ENCODE data around the gene TTC29. TPM values are rescaled to one million over a fixed set of nuclear protein-coding genes. Genes with fewer than 3 reads are reported as not detected.

The TTC29 gene
- total RNA-seq, 1 donor from 2014 or later = not detected

DNA sequence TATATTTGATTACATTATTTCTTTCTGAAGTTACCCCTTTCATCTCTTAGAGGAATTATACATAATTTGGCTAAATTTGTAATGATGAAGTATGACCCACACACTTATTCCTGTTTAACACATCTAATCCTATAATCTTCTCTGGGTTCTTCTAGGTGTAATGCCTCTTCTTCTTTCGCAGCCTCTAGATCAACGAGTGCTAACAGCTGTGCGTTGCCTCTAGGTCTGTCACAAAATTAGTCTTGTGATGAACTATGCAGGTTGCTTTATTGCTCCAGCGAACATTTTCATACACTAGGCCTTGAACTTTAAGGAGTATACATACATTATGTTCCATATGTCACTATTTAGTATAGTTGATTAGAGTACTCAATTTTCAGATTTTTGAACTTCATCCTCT lies 89.9 kb downstream of the TTC29 start:
- Histone ChIP-seq H3K4me3 (ENCODE audit: low read depth, low read length) (no peak overlapping the region), H3K36me3 (ENCODE audit: control insufficient read depth, insufficient read depth, low read length) (no peaks in the 10 kb centered on the region), H3K27me3 (ENCODE audit: control insufficient read depth, insufficient read depth, low read length) (no peaks in the 10 kb centered on the region)
- TF ChIP-seq, protein P1, sequence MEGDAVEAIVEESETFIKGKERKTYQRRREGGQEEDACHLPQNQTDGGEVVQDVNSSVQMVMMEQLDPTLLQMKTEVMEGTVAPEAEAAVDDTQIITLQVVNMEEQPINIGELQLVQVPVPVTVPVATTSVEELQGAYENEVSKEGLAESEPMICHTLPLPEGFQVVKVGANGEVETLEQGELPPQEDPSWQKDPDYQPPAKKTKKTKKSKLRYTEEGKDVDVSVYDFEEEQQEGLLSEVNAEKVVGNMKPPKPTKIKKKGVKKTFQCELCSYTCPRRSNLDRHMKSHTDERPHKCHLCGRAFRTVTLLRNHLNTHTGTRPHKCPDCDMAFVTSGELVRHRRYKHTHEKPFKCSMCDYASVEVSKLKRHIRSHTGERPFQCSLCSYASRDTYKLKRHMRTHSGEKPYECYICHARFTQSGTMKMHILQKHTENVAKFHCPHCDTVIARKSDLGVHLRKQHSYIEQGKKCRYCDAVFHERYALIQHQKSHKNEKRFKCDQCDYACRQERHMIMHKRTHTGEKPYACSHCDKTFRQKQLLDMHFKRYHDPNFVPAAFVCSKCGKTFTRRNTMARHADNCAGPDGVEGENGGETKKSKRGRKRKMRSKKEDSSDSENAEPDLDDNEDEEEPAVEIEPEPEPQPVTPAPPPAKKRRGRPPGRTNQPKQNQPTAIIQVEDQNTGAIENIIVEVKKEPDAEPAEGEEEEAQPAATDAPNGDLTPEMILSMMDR (IDR thresholded peaks at IDR 0.05; ENCODE audit: insufficient read depth, low read length, severe bottlenecking) = no peak
- DNase-seq (ENCODE audit: low read depth) (no peak), FAIRE-seq (no peak)

DNA sequence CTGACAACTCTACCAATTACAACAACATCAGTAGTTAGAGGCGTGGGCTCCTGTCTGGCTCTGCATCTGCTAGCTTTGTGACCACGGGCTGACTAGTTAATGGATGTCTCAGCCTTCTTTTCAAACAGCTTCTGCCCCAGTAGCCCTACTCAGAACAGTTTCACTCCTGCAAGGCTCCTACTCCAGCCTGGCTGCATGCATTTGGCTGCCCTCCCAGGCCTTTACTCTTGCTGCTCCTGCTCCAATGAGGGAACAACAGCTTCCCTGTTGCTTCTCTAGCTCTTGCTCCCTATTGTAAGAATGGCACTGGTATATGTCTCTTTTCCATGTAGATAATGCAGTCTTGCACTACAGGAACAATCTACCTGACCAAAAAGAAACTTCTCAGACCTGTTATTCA lies 93.3 kb downstream of the TTC29 start:
- FAIRE-seq = no peak
- DNase-seq (ENCODE audit: low read depth) = no peak
- H3K4me3 ChIP-seq (ENCODE audit: low read depth, low read length) = no peak overlapping the region
- TF ChIP-seq, protein P1 (IDR thresholded peaks at IDR 0.05; ENCODE audit: insufficient read depth, low read length, severe bottlenecking) = no peak
- H3K36me3 ChIP-seq (ENCODE audit: control insufficient read depth, insufficient read depth, low read length) = no peaks in the 10 kb centered on the region
- no peaks in the 10 kb centered on the region for H3K27me3 ChIP-seq (ENCODE audit: control insufficient read depth, insufficient read depth, low read length)

DNA sequence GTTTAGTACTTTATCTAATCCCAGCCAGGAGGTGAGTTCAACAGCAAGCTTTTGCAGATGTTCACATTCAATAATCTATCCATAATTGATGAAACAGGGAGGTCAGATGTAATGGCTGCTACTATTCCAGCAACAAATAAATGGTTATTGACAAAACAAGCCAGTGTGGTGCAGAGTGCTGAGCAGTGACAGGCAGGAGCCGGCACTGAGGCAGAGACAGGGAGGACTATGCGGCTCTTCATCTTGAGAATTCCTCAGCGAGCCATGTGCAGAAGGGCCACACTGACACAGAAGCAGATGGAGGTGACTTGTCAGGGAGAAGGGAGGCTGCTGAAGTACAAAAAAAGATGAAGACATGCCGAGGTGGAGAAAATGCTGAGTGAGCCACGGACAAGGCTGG lies 98.3 kb downstream of the TTC29 start:
- TF ChIP-seq, protein P1 (IDR thresholded peaks at IDR 0.05; ENCODE audit: insufficient read depth, low read length, severe bottlenecking) = no peak
- no peak for FAIRE-seq
- H3K36me3 ChIP-seq (ENCODE audit: control insufficient read depth, insufficient read depth, low read length) = no peaks in the 10 kb centered on the region
- DNase-seq (ENCODE audit: low read depth) = no peak
- no peaks in the 10 kb centered on the region for H3K27me3 ChIP-seq (ENCODE audit: control insufficient read depth, insufficient read depth, low read length)
- no peak overlapping the region for H3K4me3 ChIP-seq (ENCODE audit: low read depth, low read length)

DNA sequence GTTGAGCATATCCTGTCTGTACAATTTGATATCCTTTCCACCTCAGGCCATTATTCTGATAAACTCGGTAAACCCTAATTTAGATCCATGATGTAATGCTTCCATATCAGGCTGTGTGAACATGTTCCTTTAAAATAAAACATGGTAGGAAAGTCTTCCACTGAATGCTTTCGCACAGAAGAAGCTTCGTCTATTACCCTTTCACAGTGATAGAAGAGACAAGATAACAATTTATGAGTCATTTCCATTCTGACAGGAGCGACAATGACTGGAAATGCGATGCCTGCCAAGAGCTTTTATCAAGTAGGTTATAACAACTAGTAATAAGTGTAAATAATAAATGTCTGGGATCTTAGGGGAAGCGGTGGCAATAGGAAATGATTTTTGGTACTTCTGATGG lies 98.8 kb downstream of the TTC29 start:
- no peaks in the 10 kb centered on the region for H3K27me3 ChIP-seq (ENCODE audit: control insufficient read depth, insufficient read depth, low read length)
- TF ChIP-seq, protein P1 (IDR thresholded peaks at IDR 0.05; ENCODE audit: insufficient read depth, low read length, severe bottlenecking) = no peak
- no peak overlapping the region for H3K4me3 ChIP-seq (ENCODE audit: low read depth, low read length)
- FAIRE-seq = no peak
- no peaks in the 10 kb centered on the region for H3K36me3 ChIP-seq (ENCODE audit: control insufficient read depth, insufficient read depth, low read length)
- no peak for DNase-seq (ENCODE audit: low read depth)

DNA sequence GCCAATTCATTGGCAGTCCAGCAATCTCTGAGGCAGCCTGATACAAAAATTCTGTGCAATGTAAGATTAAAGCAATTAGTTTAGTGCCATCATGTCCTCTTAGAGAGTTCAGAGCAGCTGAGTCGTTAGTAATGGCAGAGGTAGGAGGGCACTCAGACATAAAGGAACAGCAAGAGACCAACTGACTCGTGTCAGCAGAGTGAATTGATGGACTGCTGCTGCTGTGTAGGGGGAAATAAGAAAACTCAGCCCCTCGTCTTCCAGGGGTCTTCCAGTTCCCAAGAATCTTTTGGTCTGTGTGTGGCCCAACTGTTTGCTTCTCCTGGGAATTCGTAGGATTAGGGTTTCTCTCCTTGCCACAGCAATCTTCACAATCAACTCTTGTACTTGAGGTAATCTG lies 100.9 kb downstream of the TTC29 start:
- FAIRE-seq = no peak
- TF ChIP-seq, protein P1 (IDR thresholded peaks at IDR 0.05; ENCODE audit: insufficient read depth, low read length, severe bottlenecking) = no peak
- Histone ChIP-seq H3K36me3 (ENCODE audit: control insufficient read depth, insufficient read depth, low read length) (no peaks in the 10 kb centered on the region), H3K27me3 (ENCODE audit: control insufficient read depth, insufficient read depth, low read length) (no peaks in the 10 kb centered on the region), H3K4me3 (ENCODE audit: low read depth, low read length) (no peak overlapping the region)
- DNase-seq (ENCODE audit: low read depth) = no peak

DNA sequence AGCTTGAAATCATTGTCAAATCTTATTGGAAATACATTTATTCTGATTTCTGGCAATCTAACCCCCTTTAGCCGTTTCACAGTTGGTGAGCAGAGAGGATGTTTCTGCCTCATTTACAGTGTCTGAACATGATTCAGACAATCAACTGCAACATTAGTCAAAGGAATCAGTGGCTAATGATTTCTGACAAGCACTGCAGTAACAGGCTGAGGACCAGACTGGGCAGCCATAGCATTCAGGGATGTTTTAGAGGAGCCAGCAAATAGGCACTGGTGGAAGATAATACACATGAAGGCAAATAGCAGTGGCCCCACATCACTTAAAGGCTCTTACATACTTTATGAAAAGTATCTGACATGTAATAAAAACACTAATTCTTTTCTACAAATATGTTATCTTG lies 102.8 kb downstream of the TTC29 start:
- FAIRE-seq (no peak), DNase-seq (ENCODE audit: low read depth) (no peak)
- Histone ChIP-seq H3K36me3 (ENCODE audit: control insufficient read depth, insufficient read depth, low read length) (no peaks in the 10 kb centered on the region), H3K27me3 (ENCODE audit: control insufficient read depth, insufficient read depth, low read length) (no peaks in the 10 kb centered on the region), H3K4me3 (ENCODE audit: low read depth, low read length) (no peak overlapping the region)
- TF ChIP-seq, protein P1 (IDR thresholded peaks at IDR 0.05; ENCODE audit: insufficient read depth, low read length, severe bottlenecking) = no peak

Data from bronchial epithelial cell (primary cell).